ENCODE results near the gene URAD. TPM values are rescaled to one million over a fixed set of nuclear protein-coding genes. Genes with fewer than 3 reads are reported as not detected.
"Not testable (repeated sequence)": the region's sequence is repeated elsewhere in the genome, so short reads cannot be mapped to it uniquely, and the experiment has no call there.

Gene URAD
- polyA plus RNA-seq, 3 donors: not detected

DNA sequence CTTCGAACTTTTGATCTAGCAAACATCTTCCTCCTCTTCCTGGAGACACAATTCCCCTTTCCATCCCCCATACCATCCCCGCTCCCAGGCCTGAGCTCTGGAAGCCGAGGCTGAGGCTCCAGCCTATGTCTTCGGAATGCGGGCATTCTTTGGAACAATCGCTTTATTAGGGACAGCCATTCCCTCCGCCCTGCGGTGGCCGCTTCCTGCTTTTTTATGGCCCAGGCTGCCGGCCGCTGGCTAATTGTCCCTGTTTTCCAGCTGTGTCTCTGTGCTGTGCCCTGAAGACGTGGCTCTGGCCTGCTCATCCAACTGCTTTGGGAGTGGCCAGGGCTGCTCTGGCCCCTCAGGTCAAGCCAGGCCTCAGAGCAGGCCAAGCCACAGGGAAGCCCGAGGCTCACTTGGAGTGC, 17.3 kb downstream of the URAD start:
- no peak for DNase-seq

DNA sequence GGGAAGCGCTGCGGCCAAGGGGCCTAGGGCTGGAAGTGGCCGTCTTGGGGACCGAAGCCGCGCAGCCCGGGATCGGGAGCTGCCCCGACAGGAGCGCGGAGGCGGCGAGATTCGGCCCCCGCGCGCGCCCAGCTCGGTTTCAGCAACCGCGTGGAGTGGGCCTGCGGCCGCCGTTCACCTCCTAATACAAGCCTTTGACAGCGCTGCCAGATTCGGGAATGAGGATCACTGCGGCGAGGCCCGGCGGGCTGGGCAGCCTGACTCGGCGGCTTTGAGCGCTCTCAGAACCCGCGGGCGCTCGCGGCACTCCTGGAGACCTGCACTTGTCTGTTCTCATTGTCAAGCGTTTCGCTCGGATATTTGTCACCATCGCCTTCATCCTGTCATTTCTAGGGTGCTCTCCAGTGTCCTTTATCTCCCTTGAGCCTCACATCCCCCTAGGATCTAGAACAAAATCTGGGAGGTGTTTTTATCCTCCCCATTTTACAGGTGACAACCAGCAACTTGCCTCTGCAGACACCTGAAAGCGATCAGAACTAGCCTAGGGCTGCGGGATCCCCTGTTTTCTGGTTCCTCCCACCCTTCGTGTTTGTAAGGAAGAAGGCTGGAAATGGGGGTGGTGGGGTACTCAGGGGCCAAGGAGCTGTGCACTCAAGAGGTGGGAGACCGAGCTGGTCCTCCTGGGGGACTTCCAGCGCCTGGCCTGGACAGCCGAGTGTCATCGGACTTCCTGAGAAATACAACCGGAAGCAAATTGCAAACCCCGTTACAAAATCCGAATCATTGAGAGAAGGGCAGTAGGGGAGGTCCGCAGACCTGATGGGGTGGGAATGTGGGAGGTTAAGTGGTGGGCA, 17.9 kb downstream of the URAD start:
- no peak for DNase-seq

DNA sequence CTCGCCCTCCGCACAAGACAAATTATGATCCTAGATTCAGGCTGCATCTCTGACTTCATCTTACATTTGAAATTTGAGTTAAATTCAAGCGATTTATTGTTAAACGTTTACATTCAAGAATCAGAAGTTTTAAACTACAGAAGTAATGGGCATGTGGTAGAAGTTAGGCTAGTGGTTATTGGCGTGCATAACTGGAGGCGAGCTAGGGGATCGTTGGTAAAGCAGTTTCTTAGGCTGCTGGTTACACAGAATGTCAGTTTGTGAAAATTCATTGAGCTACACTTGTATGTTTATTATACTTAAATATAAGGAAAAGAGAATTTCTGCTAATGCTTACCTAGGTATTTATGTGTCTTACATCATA, 18.6 kb downstream of the URAD start:
- no peak for DNase-seq

DNA sequence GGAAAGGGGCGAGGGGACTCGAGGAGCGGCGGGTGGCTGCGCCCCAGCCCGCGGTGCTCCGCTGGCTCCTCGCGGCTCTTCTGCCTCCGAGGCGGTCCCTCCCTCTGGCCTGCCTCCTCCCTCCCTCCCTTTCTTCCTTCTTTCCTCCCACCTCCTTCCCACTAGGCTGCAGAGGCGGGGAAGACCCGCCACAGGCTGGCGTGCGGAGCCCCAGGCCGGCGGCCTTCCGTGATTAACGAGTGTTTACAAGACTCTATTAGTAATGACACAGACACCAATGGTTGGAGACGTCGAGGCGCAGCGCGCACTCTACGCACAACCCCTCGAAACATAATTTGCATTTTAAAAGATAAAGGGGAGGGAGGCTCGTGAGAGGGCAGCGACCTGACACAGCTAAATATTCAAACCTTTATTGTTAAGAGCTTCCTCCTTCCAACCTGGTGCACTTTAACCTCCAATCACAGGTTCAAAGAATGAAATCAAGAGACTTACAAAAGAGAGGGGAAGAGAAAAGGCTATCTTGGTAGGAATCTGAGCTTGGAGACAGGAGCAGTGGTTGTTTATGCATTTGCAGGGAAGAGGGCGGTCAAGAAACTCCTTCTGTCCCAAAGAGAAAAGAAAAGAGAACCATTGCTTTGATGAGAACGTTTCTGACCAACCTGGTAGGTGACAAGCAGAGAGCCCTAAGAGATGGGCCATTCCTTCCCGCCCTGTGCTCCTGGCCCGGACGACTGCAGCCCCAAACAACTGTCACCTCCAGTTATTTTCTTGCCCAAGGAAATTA, 19.2 kb downstream of the URAD start, which contains the start of gene CDX2:
TSS of gene CDX2 (minus strand) at position 234 of the 784 bp plus-strand sequence. CDS start 309 bp downstream, outside the sequence.
- DNase-seq: no peak

DNA sequence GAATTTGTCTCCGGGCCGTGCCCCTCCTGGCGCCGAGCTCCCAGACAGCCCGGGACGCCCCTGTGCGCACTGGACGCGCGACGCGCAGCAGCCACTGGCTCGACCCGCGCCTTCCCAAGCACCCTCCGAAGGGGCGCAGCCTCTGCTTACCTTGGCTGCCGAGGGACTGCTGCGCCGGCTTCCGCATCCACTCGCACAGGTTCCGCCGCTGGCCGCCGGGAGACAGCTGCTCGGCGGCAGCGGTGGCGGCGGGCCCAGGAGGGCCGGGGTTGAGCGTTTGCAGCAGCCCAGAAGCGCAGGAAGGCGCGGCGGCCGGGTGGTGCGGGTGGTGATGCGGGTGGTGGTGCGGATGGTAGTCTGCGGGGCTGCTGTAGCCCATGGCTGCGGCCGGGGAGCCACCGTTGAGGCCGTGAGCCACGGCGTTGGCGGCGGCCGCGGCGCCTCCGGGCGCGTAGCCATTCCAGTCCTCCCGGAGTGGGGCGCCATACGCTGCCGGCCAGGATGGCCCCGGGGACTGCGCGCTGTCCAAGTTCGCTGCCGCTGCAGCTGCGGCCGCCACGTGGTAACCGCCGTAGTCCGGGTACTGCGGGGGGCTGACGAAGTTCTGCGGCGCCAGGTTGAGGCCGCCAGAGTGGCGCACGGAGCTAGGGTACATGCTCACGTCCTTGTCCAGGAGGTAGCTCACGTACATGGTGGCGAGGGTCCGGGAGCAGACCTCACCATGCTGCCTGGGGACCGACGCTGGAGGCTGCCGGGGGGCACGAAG, 20.0 kb downstream of the URAD start:
- no peak for DNase-seq

DNA sequence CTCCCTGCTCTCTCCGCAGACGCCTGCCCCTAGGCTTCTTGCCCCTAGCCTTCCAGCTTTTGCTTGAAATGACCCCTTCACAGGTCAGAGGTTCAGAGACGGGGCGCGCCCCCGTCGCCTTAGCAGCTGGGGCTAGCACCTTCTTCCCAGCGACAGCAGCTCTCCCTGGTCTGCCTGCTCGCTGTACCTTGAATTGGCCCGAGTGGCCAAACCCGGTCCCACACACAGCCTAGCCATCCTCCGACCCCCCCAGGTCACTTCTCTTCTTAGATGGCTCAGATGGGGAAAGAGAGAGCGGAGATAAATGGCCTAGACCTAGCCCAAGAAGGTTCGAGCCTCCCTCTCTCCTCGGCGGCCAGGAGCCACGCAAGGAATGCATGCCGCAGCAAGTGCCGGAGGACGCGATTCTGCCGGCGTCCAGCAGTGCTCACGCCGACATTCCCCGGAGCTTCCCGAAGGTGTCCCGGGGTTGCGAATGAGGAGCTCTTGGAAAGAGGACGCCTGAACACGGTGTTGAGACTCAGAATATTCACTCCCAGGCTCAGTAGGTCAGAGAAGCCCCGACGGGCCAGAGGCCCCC, 20.7 kb downstream of the URAD start:
- DNase-seq: no peak

DNA sequence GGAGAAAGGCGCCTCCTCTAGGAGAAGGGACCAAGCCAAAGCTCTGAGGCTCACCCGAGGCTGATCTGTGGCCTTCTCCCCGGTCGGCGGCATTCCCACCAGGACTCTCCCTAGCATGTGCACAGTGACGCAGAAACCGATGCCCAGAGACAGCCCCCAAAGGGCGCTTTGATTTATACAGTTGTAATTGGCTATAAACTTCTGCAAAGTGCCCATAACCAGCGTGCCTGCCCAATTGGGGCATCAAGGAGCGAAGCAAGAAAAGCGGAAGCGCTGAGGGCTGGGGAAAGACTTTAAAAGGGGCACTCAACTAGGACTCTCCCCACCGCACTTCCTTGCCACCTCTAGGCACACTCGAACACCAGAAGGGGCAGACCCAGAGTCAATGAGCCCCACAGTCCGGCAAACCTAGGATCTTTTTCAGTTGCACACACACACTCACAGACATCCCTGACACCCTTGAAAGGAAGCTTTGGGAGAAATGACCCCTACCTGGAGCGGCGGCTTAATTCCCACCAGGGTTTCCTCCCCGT, 21.2 kb downstream of the URAD start:
- no peak for DNase-seq

DNA sequence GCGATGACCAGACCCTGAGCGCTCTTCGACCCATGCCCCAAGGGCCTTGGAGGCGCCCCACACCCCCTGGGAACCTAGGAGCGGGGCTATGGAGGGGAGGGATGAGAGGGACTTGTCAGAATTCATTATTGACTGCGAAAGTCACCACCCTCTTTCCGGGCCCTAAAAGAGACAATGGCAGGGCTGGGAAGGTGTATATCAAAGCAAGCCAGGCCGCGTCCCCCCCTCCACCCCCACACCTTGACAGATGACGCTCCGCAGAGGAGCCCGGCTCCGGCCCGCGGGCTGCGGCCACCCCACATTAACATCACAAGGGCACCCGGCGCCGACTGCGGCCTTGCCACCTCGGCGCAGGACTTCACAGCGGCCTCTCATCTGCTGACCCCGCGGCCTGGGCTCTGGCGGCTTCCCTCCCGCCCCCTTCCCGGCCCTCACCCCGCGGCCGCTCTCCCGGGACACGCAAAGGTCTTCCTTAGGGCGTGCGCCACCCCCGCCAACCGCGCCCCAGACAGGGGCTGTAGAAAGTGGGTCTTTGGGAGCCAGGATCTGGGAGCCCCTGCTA, 21.8 kb downstream of the URAD start:
- no peak for DNase-seq

DNA sequence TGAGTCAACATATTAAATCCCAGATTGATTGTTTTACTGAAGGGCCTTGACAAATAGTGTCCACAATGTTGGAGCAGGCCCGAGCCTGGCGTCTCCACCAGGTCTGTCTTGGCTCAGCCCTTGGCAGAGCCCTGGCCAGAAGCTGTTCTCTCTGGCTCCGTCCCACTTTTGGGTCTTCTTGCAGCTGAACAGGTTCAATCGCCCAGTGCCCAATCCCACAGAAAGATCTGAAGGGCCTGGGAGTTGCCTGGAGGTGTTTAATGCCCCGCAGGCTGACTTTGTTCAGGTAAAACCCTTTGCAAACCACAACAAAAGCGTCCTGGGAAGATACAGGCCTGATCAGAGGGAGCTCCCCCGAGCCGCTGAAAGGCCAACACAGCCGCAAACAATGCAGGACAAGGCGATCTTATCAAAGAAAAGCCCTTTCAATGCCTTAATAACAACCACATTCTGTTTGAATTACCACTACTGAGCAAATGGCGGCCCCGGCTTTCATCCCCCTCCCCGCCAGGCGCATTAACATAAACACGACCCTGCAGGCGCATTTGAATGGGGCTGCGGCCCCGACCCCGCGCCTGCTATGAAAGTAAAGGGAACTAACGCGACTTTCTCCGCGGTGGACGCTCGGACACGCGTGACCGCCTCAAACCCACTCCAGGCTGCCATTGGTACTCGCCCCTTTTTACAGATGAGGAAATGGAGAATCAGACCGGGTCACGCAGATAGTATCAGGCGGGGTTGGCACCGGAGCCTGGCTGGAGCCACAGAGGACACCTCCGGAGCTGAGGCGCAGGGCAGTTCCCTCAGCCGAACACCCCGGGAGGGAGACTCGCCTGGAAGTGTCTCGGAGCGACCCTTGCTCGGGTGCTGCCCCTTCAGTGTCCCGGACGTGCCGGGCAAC, 22.5 kb downstream of the URAD start:
- DNase-seq: no peak

DNA sequence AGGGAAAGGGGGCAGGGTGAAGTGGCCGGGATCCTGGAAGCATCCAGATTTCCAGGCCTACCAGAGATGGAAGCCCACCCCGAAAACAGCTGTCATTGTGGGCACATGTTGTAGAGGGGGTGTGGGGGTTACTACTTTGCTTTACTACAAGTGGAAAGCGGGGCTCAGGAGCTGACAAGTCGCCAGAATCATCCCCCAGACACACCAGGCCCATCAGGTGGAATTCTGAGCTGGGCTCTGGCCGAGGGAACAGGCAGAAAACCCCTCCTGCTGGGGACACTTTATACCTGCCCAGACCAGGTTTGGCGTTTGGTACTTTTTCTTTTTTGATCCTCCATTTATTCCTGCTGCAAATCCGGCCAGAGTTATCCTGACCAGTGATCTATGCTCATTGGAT, 23.2 kb downstream of the URAD start:
- DNase-seq: no peak

DNA sequence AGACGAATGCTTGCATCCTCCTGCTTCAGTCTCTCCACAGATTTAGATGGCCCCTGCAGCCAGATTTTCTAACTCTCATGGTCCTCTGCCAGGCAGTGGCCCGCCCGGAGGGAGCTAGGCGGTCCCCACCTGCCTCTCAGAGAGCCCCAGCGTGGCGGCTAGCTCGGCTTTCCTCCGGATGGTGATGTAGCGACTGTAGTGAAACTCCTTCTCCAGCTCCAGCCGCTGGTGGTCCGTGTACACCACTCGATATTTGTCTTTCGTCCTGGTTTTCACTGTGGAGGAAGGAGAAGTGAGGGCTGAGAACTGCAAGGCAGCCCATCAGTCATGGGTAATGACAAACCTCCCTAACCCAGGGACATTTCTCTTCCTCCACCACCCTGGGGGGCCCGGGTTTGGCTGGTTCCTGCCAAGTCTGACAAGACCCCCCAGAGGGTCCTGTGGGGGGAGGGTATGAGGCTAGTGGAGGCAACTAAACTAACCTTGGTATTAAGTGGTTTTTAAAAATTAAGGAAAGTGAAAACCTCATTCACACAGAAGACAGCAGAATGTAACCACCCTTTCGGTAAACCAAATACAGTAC, 23.7 kb downstream of the URAD start:
- DNase-seq: no peak

DNA sequence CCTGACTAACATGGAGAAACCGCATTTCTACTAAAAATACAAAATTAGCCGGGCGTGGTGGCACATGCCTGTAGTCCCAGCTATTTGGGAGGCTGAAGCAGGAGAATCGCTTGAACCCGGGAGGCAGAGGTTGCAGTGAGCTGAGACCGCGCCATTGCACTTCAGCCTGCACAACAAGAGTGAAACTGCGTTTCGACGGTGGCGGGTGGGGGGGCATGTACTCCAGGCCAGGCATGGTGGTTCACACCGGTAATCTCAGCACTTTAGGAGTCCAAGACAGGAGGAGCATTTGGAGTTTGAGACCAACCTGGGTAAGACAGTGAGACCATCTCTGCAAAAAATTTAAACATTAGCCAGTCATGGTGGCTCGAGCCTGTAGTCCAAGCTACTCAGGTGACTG, 24.3 kb downstream of the URAD start:
- not testable (repeated sequence) for DNase-seq

DNA sequence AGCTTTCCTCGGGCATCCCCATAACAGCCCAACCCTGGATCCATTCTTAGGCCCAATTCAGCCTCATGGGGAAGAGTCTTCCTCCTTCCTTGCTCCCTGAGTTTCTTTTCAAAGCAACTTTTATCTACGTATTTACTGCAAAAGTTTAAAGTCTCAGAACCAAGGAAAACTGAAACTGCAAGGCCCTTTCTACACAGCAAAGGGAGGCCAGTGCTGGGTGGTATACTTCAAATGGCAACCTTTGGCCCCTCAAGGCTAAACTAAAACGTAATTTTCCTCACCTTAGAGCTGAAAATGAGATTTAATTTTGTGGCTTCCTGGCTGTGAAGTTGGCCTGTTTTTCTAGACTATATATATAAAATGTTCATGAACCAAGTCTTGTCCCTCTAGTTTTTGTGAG, 25.0 kb downstream of the URAD start:
- DNase-seq: no peak

DNA sequence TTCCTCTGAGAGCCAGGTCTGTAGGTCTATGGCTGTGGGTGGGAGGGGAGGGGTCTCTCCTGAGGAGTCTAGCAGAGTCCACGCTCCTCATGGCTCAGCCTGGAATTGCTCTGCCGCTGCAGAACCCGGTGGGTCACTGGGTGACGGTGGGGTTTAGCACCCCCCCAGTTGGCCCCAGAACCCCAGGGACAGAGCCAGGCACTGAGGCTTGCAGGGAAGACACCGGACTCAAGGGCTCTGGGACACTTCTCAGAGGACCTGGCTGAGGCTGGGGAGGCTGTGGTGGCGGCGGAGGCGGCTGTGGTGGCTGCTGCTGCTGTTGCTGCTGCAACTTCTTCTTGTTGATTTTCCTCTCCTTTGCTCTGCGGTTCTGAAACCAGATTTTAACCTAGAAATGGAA, 25.5 kb downstream of the URAD start:
- DNase-seq: no peak

DNA sequence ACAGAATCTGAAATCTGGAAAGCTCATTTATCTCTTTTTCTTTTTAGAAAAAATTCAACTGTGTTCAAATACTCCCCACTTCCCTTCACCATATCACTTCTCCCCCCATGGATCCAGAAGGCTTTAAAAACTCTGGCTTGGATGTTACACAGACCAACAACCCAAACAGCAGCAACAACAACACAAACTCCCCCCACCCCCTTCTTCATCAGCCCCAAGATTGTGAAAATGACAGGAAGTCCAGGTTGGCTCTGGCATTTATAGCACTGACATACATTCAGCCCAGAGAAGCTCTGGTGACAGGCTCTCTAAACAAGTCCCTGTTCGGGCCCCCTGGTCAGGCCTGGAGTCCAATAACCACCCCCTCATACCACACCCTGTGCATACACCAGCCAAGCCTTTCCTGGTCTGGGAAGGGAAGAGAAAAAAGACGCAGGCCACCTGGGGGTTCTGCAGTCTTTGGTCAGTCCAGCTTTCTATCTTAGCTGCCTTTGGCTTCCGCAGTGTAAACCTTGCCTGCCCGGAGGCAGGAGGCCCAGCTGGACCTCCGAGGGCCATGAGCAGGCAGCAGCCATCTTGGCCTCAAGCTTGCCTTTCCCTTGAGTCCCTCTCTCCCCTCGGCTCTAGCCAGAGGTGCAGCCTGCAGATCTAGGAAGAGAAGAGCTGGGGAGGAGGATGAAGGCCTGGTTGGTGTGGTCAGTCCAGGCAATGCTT, 26.2 kb downstream of the URAD start:
- DNase-seq: no peak

DNA sequence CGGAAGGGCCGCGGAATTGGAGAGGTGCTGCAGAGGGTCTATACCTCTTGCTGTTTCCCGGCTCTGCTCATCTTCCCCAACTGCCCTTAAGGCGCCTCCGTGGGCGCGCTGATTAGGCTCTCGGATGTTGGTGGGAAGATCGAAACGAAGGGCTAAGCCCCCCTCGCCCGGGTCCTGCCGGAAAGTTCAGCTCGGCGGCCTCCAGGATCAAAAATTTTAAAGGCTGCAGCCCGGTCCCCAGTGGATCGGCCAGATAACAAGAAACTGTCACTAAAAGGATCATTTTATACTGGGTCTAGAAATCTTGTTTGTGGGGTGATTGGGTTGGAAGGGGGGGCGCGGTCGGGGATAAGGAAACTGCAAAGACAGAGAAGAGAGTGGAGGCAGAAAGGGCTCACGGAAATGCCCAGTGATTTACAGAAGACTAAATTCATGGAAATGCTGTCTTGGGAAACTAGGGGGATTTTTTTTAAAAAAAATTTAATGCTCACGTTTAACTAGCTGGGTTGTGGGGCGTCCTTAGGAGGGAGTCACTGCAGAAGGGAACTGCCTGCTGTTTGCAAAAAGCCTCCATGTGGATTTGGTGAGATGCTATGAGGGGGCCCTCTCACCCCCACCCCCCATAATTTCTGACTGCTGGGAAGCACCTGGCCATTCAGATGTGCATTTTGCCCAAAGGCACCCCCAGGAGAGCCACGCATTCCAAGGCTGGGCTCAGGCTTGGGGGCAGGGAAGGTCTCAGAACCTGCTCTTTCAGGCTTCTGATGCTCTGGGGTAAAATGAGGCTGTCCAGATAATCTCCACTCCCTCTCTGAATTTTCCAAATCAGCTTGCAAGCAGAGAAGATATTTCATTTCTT, 27.0 kb downstream of the URAD start:
- DNase-seq: no peak

DNA sequence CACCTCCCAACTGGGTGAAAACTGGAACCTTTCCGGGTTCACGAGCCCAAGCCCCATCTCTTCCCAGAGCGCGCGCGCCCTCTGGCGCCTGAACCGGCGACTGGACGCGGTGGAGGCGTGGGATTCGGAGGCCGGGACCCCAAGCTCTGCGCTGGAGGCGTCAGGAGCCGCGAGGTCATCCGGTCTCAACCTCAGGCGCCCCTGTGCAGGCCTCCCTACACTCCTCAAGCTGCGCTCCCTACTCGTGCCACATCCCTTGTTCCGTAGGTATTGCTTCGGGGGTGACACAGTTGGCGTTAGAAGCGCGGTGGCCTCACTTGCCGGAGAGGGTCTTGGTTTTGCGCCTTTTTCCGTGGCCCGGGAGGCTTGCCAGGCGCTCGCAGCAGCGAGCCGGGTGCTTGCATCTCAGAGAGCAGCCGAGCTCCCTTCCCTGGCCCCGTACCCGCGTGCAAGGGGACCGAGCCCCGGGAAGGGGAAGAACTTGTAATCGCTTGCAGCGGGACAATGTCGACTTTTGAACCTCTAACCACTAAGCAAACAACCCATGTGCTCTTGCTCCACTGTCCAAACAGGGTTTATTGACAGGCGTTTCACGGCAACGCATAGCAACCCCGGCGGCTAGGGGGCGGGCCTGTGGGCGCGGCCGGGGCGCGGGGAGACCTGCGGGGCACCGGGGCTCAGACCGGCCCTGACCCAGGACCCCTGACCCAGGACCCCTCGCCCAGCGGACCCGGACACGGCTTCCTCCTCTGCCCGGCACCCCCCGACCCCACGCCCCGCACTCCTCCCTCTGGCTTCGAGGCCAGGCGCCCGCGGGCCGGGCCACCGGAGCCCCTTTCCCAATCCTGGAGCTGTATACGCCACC, 27.9 kb downstream of the URAD start:
- no peak for DNase-seq

Measured in renal pelvis (tissue), 4 donors.